NCI-H2196 treated with DMSO at 0.1 percent for 48 hours (cell line): ENCODE data around the gene ORAI2.
A peak's percentile ranks its signal among the peaks of the same experiment; 100 is the strongest.
"Not testable (repeated sequence)": the region's sequence is repeated elsewhere in the genome, so short reads cannot be mapped to it uniquely, and the experiment has no call there.

ENCODE experiments used
- DNase-seq: peaks from one replicate; lab custom pipeline; 2025; ENCODE audit not compliant: unreplicated experiment; lab: John Stamatoyannopoulos, UW

ORAI2 gene

GRCh38 chr7:102433219-102434038 is at the start of gene ORAI2:
Gene ORAI2 (plus strand): TSS chr7:102433575. CDS start chr7:102438957, 5,382 bp downstream.
- DNase-seq = peak; percentile 29

GRCh38 chr7:102387064-102387463 is 46.3 kb upstream of the ORAI2 start:
- DNase-seq = no peak

- no peak for DNase-seq
Measured at GRCh38 chr7:102389810-102390209, 43.6 kb upstream of the ORAI2 start.

- peak; percentile 76 for DNase-seq
Measured at GRCh38 chr7:102390697-102391484, 42.5 kb upstream of the ORAI2 start.

DNA sequence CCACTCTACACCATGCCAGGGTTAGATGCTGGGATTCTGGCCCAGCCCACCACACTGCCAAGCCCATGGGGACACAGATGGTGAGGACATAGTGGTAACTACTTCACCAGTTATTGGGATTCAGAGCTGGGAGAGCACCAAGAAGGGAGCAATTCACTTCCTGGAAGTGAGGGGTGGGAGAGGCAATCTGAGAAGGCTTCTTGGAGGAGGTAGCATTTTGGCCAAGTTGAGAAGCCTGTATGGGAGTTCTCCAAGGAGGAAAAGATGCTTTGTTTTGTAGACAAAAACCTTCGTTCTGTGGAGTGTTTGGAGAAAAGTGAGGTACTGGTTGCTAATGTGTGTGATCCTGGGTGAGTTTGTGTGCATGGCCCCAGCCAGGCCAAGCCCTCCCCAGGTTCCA is 41.0 kb upstream of the ORAI2 start:
- DNase-seq = no peak

- no peak for DNase-seq
Measured at GRCh38 chr7:102393467-102393866, 39.9 kb upstream of the ORAI2 start.

- DNase-seq = no peak
Measured at GRCh38 chr7:102395592-102395872, 37.8 kb upstream of the ORAI2 start.

DNA sequence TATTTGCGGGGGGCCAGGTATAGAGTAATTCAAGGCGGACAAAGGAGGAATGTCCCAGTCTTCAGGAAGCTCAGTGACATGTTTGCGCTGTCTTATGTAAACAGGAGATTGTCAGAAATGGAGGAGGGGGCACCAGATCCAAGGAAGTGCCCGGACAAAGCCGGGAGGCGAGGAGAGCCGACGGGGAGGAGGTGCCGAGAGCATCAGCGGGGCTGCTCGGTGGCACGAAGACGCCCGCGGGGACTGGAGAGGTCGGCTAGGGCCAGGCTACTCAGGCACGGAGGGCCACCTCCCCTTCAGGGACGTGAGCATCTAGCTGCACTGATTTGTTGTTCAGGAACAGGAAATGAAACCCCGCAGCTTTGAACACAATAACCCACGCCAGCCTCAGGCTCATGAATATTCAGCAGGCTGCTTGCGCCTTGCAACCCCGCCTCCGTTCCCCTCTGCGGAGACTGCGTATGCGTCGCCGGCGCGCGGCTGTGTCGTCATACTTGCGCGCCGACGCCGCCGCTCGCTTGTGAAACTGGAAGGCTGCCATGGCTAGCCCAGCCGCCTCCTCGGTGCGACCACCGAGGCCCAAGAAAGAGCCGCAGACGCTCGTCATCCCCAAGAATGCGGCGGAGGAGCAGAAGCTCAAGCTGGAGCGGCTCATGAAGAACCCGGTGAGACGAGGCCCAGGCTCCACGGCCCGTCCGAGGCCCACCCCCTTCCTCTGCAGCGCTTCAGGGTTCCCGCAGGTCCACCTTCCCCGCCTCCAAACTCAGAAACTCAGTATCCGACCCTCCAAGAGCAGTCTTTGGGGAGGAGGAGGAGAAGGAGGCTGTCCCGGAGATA is 37.3 kb upstream of the ORAI2 start, which contains the start of gene PRKRIP1:
PRKRIP1 (plus strand) TSS at position 491 of the 837 bp plus-strand sequence; CDS start at position 540, 49 bp downstream.
- DNase-seq = peak; percentile 90

GRCh38 chr7:102396710-102397019 is 36.7 kb upstream of the ORAI2 start:
- no peak for DNase-seq

GRCh38 chr7:102398543-102398942 is 34.8 kb upstream of the ORAI2 start:
- no peak for DNase-seq

DNA sequence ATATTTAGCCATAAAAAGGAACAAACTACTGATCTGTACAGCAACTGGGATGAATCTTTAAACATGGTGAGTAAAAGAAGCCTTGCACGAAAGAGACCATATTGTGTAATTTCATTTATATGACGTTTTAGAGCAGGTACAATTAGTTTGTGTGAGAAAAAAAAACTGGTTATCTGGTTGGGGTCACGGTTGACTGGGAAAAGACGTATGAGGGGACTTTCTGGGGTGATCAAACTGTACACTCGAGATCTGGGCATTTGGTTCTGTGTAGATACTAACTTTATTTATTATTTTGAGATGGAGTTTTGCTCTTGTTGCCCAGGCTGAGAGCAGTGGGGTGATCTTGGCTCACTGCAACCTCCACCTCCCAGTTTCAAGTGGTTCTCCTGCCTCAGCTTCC is 33.0 kb upstream of the ORAI2 start:
- DNase-seq = no peak

- no peak for DNase-seq
Measured at GRCh38 chr7:102403563-102403962, 29.8 kb upstream of the ORAI2 start.

- peak; percentile 60 for DNase-seq
Measured at GRCh38 chr7:102404005-102404861, 29.1 kb upstream of the ORAI2 start.

DNA sequence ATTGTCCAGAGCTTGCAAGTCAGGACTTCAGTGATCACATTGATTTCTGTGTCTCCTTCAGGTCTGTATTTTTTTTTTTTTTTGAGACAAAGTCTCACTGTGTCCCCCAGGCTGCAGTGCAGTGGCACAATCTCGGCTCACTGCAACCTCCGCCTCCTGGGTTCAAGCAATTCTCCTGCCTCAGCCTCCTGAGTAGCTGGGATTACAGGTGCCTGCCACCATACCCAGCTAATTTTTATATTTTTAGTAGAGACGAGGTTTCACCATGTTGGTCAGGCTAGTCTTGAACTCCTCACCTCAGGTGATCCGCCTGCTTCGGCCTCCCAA is 28.6 kb upstream of the ORAI2 start:
- DNase-seq = not testable (repeated sequence)

DNA sequence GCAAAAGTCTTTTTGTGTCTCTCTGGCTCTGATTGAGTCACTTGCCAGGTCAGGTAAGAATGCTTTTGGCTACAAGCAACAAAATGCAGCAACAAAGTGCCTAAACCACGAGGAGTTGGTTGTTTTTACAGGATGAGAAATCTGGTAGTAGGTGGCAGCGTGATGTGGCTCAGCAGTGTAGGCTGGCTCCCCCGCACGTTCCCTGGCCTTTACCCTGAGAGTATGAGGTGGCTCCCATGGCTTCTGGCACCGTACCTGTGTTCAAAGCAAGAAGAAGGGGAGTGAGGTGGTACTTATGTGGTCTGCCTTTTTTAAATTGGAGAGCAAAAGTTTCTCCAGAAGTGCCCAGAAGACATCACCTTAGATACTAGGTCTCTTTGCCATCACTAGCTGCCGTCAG is 25.5 kb upstream of the ORAI2 start:
- DNase-seq = no peak

- DNase-seq = not testable (repeated sequence)
Measured at GRCh38 chr7:102408530-102408929, 24.8 kb upstream of the ORAI2 start.

DNA sequence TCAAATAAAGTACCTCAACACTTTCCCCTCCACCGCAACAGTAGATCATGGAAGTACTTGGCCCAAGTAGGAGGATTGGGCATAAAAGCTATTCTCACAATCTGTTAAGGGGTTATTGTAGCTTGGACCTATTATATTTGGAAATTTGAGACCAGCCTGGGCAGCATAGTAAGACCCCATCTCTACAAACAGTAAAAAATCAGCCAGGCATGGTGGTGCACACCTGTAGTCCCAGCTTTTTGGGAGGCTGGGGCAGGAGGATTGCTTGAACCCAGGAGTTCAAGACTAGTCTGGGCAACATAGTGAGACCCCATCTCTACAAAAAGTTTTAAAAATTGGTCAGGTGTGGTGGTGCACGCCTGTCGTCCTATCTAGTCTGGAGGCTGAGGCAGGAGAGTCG is 24.0 kb upstream of the ORAI2 start:
- DNase-seq = no peak

GRCh38 chr7:102410123-102410522 is 23.3 kb upstream of the ORAI2 start:
- DNase-seq = no peak

DNA sequence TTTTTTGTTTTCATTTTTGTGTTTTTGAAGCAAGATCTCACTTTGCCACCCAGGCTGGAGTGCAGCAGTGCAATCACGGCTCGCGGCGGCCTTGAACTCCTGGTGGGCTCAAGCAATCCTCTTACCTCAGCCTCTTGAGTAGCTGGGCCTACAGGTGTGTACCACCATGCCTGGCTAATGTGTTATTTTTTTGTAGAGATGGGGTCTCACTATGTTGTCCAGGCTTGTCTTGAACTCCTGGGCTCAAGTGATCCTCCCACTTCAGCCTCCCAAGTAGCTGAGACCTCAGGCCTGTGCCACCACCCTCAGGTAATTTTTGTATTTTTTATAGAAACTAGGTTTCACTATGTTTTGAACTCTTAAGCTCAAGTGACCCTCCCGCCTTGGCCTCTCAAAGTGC is 22.5 kb upstream of the ORAI2 start:
- no peak for DNase-seq

DNA sequence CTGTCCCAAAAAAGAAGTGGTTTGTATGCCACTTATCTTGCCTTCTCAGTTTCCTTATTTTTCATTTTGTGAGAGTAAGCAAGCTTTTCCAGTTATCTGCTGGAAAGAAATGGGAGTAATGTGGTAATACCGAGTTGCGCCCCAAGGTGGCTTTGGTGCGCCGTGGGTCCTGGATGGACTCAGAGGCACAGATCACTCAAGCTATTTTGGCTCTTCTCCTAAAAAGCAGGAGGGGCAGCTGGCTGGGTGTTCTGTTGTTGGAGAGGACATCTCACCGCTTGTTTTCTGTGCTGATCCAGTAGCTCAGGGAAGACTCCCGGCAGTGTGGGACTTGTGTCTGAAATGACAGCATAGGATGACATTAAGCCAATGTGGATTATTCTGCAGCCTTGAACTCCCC is 20.8 kb upstream of the ORAI2 start:
- peak; percentile 12 for DNase-seq

DNA sequence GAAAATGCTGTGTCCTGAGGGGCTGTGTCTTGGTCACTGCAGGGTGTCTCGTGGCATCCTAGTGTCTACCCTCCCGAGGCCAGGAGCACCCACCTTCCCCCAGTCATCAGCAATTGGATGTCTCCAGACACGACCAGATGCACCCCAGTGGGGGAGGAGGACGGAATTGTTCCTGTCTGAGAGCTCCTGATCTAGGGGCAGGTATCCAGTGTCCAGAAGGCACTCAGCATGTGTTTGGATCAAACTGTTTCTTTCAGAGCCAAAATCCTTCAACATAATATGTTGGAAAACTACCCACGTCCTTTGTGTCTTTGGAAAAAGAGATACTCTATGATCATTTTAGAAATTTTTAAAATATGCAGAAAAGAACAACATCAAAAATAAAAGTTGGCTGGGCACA is 20.3 kb upstream of the ORAI2 start:
- DNase-seq = no peak
